Stimulated activated CD4-positive, alpha-beta T cell treated with anti-CD3 and anti-CD28 coated beads, Interleukin-4, amount 100 ng/mL, for 48 hours (primary cell): ENCODE results near the gene ALKBH5.

Source experiments
- DNase-seq, 2 donors: peaks; one replicate each; pipeline ENCODE4 v3.0.0-alpha.2; 2020; ENCODE audit warnings: low read depth in 2 of 2

Gene ALKBH5

DNA sequence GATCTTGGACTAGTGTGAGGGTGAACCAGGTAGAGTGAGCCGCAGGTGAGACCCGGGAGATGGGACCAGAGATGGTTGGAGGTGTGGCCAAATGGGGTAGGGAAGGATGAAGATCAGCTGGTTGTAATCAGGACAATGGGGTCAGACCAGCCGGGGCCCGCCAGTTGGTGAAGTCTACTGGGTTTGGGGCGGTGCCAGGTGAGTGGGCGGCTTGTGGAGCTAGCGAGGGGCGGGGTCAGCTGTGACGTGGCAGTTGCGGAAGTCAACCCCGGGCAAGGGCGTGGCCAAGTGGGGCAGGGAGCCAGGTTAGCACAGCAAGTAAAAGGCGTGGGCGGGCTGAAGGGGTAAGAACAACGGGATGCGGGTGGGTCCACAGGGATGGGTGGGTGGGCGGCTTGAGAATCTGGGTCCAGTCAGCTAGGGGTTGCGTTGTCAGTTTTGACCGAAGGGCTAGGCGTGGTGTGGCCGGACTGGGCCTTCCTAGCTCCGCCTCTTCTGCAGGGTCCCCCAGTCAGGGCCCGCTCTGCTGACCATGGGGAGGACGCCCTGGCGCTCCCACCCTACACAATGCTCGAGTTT lies 25.5 kb upstream of the ALKBH5 start:
- DNase-seq = peak; percentile 94 to 98

DNA sequence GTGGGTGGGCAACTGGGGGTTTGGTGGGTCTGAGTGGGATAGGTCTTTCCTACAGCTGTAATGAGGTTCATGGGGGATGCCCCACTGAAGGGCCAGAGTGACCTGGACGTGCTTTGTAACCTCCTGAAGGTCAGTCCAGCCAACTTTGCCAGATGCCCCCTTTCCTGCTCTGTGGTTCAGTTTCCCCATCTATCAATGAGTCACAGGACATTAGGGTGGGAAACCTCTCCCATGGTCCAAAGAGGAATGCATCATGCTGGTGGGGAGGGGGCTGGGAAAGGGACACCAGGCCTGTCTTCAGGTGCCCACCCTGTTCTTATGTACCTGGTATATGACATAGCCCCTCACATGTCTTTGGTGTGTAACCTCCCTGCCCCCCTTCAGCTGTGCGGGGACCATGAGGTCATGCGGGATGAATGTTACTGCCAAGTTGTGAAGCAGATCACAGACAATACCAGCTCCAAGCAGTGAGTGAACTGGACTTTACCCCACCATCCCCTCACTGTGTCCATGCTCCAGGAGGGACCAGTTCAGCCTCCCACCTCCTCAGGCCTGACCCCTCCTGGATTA lies 24.0 kb upstream of the ALKBH5 start:
- no peak for DNase-seq

DNA sequence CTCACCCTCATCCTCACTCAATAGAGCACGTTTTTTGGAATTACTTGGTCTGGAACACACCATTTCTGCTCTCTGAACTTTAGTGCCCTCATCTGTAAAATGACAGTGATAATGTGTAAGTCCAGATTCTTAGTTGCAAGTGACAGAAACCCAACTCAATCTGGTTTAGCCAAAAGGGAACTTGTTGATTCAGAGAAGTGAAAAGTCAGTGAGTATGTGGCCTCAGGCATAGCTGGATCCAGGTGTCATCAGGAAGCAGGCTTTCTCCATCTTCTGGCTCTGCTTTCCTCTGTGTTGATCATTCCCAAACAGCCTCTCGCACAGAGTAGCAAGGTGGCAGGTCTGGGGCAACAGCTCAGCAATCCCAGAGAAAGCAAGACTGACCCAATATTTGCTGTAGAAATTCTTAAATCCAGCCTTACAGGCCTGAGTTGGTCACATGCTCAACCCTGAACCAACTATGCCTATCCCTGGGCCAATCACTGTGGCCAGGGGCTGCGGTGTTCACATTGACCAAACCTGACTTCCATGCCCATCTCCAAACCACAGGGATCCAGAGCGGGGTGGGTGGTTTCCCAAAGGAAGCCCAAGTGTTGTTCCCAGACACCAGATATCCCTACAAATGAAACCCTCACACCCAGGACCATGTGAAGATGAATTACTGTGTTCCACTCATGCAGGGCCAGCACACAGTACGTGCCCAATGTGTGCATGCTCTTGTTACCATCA lies 23.3 kb upstream of the ALKBH5 start:
- DNase-seq = no peak

DNA sequence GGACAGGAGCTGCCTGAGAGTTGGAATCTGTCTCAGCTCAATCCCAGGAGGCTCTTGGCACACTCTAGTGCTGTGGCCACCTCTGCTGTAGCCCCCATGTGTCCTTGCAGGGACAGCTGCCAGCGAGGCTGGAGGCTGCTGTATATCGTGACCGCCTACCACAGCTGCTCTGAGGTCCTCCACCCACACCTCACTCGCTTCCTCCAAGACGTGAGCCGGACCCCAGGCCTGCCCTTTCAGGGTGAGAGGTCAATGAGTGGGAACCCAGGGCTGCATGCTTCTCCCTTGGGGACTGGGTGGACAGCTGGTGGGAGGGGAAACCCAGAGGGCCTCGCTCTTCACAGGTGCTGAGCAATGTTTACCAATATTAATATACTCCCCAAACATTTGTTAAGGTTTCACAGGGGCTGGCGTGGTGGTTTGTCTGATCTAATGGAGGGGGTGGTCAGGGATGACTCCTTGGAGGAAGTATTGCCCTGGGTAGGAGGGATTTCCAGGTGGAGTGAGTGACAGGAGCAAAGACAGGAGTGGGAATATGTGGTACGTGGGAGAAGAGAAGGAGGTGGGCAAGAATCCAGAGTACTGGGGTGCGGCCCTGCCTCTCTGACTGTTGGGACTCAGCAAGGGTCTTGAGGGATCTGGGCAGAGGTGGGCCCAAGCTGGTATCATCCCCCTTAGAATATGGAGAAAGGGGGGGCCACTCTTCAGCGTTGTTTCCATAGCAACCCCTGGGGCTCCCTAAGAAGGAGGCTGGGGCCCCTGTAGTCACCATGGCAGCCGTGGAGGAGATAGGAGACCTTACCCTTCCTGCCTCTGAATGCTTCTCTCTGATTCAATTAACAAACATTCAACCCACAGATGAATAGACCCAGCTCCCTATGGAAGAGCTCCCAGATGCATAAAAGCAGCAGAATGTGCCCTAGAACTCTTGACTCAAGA lies 22.2 kb upstream of the ALKBH5 start:
- DNase-seq = no peak

DNA sequence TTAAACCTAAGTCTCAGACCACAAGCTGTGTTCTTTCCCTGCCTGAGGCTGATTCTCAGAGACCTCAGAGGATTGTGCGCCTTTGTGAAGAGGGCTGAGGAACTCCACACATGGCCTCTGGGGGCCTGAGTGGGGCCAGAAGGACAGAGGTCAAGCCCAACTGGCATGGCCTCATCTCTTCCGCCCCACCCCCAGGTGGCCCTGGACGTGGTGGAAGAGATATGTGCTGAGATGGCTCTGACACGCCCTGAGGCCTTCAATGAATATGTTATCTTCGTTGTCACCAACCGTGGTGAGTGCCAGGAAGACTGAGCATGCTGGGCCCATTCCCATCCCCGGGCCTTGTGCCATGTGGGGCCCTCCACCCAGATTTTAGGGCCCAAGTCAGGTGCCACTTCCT lies 20.1 kb upstream of the ALKBH5 start:
- no peak for DNase-seq

DNA sequence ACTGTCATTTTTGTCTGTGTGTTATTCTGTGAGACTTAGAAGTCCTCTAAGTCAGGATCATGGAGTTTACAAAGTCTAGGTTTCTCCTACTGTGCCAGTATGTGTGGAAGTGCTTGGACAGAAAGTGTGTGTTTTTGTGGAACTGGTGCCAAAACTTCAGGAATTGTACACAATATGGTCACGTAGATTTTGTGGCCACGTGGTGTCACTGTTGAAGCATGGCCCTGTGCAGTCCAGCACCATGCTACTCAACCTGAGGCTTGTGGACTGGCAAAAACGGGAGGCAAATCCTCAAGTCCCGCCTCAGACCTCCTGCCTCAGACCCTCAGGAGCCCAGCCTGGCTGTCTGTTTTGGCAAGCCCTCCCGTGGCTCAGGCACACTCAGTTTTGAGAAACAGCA lies 16.7 kb upstream of the ALKBH5 start:
- no peak for DNase-seq

DNA sequence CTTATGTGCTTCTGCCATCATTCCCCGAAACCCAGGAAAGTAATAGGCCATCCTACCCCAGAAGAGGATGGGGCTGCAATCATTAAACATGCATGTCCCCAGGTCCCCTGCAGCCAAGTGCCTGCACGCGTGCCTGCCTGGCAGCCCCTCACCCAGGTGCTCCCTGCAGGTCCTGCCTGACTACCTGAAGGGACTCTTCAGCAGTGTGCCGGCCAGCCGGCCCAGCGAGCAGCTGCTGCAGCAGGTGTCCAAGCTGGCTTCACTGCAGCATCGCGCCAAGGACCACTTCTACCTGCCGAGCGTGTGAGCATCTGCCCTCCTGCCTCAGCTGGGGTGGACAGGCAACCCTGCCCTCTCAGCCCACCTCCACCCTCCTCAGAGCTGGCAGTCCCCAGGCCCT lies 16.2 kb upstream of the ALKBH5 start:
- DNase-seq = no peak

DNA sequence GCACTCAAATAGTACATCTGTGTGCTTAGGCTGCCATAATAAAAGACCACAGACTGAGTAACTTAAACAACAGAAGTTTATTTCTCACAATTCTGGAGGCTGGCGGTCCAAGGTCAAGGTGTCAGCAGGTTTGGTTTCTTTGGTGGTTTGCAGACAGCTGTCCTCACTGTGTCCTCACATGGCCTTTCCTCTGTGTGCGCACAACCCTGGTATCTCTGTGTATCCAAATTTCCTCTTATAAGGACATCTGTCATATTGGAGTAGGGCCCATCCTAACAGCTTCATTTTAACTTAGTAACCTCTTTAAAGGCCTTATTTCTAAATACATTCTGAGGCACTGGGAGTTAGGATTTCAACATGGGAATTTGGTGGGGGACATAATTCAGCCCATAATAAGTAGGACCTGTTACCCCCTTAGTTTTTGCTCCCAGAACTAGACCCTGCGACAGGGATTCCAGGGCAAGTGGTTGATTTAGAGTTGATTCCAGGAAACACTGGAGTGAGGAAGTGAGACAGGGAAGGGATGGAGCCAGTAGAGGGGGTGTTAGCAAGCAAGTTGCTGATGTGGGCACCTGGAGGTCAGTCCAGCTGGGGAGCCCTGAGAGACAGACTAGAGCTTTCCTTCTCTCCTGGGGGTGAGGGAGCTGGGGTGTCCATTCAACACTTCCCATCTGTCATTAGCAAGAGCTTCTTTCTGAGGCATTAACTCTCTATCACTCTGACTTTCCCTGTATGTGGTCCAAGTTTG lies 10.9 kb upstream of the ALKBH5 start:
- DNase-seq = no peak

DNA sequence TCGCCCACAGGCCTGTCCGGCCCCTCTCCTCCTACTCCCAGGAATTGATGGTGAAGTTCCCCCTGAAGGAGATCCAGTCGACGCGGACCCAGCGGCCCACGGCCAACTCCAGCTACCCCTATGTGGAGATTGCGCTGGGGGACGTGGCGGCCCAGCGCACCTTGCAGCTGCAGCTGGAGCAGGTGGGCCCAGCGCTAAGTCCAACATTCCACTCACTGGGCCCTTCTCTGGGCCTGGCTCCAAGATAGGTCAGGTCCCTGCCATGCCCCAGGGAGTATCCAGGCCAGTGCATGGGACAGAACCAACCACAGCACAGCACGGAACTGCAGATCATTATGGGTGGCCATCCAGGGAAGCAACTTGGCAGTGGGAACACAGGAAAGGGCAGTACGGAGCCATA lies 9.9 kb upstream of the ALKBH5 start:
- no peak for DNase-seq

DNA sequence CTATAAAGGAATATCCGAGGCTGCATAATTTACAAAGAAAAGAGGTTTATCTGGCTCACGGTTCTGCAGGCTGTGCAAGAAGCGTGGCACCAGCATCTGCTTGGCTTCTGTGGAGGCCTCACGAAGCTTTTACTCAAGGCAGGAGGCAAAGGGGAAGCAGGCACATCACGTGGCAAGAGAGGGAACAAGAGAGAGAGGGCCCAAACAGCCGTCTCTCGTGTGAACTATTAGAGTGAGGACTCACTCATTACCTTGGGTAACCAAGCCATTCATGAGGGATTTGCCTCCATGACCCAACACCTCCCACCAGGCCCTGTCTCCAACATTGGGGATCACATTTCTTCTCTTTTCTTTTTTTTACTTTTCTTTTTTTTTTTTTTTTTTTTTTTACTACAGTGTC lies 7.5 kb upstream of the ALKBH5 start:
- DNase-seq = no peak

DNA sequence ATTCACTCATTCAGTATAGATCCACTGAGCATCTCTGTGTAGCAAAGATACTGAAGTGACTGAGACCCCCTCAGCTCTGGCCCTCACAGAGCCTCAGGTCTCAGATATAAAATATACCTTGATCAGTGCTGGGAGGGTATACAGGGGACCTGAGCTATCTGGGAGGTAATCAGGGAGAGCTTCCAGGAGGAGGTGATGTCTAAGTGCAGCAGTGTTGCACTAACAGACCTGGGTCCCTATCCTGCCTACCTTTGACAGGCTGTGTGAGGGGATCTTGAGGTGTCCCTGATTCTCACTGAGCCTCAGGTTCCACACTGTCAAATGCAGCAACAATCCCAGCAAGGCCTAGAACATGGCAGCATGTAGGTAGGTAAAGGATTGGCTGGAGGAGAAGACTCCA lies 6.5 kb upstream of the ALKBH5 start:
- no peak for DNase-seq

DNA sequence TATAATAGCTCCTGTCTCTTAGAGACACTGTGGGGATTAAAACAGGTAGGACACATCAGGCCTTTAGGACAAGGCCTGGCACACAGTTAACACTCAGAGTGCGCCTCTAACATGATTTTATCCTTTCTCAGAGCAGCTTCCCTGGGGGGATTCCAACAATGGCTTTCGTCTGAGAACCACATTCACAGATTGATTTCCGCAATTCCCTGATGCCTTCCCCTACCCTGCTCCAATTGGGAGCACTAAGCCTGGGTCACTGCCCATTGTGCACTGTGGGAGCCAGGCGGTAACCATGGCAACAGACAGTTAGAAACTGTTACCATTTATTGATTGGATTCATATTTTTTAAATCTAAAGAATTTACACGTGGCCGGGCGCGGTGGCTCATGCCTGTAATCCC lies 5.9 kb upstream of the ALKBH5 start:
- DNase-seq = no peak

DNA sequence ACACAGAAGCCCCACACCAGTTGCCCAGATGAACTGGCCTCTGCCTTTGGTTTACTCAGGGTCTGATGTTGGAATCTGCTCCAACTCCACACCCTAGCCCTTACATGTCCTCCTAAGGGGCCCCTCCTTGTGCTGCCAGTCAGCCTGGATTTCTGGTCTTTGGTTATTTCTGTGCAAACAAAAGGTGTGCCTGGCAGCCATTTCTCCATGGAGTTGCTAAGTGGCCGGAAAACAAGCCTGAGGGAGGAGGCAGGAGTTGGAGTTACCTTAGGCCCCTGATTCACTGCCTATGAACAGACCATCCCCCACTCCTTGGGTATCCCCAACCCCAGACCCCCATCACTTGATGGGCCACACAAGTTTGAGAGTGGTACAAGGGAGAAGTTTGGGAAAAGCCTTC lies 4.4 kb upstream of the ALKBH5 start:
- DNase-seq = no peak

DNA sequence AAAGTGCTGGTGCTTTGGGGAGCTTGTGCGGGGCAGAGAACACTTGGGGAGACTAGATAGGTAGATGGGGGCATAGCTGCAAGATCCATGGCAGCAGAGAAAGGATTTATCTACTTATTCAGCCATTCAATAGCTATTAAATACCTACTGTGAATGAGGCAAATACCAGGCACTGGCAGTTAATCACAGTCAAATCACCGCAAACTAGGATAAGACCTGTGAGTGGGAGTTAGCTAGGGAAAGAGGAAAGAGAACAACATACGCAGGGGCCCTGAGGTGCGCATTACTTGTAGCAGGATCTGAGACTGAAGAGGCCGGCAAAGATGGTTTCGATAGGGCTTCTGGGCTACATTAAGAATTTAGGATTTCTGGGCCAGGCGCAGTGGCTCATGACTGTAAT lies 3.8 kb upstream of the ALKBH5 start:
- DNase-seq = no peak

DNA sequence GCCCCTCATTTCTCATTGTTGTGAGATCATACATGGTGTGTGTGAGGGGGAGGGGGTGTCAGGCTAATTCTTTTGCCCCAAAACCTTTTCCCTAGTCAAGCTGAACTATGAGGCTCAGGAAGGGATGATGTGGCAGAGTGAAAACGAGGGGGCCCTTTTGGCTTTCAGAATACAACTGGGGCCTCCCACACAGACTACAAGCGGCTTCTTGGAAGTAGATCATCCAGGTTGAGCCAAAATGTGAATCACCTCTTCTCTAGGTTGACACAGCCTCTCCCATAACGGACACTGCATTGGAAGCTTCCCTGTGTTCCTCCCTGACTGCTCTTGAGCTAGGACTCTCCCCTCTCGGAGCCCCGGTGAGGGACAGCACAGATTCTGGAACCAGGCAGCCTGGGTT lies 2.3 kb upstream of the ALKBH5 start:
- DNase-seq = peak; percentile 45 to 62

DNA sequence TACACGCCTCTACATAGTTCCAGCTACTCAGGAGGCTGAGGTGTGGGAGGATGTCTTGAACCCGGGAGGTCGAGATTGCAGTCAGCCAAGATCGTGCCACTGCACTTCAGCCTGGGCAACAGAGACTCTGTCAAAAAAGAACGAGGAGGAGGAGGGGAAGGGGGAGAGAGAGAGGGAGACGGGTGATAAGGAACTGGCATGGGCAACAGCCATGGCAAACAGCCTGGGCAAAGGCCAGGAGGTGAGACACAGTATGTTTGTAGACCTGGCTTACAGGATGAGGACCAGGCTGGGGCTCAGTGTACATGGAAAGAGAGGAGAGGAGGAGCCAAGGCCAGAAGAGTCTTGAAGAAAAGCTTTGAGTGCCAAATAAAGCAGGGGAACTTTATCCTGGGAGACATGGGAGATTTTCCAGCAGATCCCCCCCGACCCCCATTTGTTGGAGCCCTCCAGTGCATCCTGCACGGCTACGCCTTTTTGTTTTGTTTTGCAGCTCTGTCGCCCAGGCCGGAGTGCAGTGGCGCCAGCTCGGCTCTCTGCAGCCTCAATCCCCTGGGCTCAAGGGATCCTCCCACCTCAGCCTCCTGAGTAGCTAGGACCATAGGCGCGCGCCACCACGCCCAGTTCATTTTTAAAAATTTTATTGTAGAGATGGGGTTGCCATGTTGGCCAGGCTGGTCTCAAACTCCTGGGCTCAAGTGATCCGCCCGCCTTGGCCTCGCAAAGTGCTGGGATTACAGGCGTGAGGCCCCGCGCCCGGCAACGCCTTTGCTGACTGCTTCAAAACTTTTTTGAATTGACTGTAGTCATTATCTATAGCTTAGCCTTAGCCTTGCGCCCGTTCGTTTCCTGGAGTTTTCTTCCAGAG lies 1.3 kb upstream of the ALKBH5 start:
- no peak for DNase-seq

DNA sequence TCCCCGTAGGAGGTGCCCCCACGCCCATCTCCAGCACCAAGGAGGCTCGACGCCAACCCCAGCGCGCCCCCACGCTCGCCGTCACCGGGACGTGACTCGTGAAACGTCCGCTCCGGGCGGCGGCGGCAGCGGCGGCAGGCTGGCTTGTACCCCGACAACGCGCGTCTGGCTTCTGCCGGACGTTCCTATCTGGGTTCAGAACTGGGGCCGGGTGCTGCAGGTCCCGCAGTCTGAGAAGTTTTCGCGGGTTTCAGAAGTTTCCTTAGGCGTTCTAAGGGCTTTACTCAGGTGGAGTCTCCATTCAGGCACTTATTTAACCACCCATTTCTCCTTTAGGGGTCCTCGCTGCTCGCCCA lies 672 bp upstream of the ALKBH5 start:
- peak; percentile 73 to 81 for DNase-seq

DNA sequence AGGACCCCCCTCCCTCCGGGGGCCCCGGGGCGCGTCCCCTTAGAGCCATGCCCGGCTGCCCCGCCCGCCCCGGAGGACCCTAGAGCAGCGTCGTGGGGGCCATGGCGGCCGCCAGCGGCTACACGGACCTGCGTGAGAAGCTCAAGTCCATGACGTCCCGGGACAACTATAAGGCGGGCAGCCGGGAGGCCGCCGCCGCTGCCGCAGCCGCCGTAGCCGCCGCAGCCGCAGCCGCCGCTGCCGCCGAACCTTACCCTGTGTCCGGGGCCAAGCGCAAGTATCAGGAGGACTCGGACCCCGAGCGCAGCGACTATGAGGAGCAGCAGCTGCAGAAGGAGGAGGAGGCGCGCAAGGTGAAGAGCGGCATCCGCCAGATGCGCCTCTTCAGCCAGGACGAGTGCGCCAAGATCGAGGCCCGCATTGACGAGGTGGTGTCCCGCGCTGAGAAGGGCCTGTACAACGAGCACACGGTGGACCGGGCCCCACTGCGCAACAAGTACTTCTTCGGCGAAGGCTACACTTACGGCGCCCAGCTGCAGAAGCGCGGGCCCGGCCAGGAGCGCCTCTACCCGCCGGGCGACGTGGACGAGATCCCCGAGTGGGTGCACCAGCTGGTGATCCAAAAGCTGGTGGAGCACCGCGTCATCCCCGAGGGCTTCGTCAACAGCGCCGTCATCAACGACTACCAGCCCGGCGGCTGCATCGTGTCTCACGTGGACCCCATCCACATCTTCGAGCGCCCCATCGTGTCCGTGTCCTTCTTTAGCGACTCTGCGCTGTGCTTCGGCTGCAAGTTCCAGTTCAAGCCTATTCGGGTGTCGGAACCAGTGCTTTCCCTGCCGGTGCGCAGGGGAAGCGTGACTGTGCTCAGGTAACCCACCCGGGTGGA lies 759 bp downstream of the ALKBH5 start:
- peak; percentile 57 to 65 for DNase-seq

DNA sequence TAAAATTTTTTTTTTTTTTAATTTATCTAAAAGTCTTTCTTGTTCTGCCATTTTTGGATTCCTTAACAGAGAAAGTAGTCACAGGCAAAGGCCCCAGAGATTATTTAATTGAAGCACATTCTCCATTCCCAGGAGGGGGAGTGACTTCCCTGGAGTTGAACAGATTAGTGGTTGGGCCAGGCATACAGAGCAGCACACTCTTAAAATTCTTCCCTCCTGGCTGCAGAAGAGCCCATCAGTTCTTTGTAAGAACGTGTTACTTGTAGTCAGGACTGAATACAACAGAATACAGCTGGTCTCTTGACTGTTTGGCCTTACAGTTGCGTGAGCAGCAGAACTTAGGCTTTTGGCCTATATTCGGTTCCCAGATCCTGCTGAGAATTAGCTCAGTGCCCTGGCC lies 1.8 kb downstream of the ALKBH5 start:
- no peak for DNase-seq
